NCI-H187 (cell line): Measurements from ENCODE around the gene RPL6.

Experiments used
- DNase-seq, 2 experiments: peaks; one replicate each; lab custom pipeline; 2025; lab: John Stamatoyannopoulos, UW

The RPL6 gene

DNA sequence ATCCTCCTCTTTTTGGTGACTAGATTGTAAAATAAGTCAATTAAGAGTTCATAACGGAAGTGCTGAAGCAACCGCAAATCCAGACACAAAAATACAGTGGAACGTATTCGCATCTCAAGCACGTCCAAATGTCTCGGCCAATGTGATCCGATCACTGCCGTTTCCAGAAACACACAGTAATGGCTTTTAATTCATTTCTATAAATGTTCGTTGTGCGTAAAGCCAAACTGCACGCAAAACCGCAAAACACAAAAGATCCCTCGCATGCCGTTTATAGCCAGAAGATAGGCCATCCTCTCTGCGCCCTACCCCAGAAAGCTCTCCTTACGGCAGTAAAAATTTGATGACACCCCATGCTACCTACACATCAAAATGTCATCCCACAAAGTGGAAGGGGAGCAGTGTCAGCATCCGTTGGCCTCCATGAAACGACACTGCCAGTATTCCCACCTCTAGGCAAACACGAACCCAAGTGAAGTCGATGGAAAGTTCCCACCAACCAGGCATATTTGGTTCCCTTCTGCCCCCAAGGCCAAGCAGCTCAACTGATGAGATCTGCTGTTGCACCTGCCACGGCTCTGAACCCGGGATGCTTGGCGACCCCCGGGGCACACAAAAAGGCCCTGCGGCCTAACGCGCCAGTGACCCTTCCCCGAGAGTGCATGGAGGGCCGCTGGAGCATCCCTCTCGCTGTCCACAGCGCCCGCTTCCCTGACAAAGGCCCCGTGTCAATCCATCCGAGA is 28.6 kb downstream of the RPL6 start:
- DNase-seq, result no peak

DNA sequence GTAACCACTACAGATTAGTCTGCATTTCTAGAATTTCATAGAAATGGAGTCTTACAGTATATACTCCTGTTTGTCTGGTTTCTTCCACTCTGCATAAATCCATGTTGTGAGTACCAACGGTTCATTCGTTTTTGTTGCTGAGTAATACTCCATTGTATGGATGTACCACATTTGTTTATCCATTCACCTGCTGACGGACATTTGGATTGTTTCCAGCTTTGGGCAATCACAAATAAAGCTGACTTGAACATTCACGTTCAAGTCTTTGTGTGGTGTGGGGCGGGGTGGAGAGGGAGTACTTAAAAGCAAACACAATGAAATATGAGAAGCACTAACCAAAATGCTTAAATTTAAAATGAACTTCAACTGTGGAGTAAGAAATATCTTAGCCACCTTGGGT is 34.3 kb downstream of the RPL6 start:
- DNase-seq, result peak in 1 of 2 experiments; percentile 9

DNA sequence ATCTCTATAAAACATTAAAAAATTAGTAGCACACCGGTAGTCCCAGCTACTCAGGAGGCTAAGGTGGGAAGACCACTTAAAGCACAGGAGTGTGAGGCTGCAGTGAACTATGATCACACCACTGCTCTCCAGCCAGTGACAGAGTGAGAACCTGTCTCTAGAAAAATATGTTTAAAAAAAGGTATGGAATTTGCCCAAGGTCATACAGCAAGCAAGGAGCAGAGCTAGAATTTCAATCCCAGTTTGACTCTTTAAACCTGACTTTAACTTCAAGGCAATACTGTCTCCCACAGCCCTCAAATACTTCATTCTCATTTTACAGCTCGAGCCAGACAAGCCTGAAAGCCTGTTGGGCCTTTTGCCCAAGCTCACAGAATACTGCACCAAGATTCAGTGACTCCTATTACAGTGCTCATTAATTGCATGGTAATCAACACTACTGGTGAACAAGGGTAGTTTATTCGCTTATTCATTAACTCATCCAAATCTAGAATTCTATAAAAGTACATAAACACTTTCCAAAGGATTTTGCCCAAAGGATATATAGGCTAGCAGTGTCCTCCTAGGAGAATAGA is 35.2 kb downstream of the RPL6 start:
- DNase-seq, result no peak

DNA sequence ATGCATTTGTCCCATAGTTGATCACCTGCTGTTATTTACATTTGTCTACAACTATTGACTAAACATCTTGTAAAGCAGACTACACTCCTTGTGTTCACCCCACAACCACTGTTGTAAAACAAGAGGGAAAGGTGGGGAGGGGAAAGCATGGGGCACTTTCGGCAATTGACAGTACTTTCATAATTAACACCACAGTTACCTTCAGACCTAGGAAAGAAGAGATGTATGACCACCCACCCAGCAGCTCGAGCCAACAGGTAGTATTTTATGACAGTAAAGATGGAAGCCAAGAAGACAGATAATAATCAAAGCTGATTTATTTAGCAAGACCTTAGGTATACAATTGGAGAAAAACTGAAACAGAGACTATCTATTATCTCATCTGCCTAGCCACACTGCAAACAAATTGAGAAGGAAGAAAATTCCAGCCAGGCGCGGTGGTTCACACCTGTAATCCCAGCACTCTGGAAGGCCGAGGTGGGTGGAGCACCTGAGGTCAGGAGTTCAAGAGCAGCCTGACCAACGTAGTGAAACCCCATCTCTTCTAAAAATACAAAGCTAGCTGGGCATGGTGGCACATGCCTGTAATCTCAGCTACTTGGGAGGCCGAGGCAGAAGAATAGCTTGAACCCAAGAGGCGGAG is 38.4 kb downstream of the RPL6 start:
- DNase-seq, result no peak

DNA sequence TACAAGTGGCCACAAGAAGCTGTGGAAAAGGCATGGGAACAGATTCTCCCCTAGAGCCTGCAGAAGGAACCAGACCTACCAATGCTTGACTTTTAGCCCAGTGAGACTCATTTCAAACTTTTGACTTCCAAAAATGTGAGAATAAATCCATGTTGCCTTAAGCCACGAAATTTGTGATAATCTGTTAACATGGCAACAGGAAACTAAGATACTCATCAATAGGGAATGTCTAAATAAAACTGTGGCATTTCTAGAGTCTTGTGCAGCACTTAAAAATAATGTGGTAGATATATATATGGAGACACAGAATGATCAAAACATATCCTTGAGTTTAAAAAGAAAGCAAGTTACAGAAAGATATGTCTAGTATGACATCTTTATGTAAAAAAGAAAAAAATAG is 39.2 kb downstream of the RPL6 start:
- DNase-seq, result no peak

DNA sequence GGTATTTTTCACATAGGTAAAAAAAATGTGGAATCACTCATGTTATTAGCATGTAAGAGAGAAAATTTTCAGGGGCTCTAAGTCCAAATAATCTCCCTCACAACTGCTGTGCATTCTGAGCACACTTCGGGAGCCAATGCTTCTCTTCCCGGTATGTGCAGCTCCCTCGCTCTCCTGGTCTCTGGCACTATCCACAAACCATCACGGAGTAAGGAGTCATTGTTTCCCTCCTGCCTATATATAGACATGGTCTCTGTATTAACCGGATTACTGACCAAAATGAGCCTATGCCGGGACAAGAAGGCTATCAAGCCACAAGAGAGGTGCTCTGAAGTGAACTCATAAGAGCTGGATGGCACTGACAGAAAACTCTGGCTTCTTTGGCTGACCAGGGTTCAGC is 40.5 kb downstream of the RPL6 start:
- no peak for DNase-seq

DNA sequence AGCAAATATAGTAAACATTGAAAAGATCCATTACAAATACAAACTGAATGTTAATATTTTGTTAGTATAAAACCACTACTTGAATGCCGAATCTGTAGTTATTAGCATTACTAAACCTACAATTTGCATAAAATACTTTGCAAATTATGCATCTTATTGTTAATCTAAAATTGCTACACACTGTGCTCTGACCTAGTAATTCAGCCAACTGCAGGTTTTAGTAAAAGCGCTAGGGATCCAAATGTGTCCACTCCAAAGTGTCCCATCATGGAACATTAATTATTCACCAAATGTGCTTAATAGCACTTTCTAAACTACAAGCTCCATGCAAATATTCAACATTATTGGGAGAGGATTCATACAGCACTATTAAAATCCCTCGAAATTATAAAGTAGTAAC is 41.4 kb downstream of the RPL6 start:
- no peak for DNase-seq

DNA sequence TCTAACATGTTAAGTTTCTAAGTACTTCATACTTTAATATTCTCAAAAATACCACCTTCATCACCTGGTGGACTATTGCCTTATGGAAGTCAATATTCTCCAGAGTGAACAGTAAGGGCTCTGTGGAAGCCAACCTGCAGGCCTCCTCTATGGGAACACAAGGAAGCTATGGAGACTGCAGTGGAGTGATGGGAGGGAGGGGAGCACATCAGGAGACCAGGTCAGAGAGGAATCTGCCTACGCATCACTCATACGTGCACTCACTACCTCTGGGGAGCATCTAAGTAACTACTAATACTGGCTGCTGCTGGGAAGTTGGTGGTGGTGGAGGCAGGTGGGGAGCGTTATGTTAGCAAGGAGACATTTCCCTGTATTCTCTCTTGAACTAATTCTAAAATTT is 47.1 kb downstream of the RPL6 start:
- DNase-seq, result no peak

DNA sequence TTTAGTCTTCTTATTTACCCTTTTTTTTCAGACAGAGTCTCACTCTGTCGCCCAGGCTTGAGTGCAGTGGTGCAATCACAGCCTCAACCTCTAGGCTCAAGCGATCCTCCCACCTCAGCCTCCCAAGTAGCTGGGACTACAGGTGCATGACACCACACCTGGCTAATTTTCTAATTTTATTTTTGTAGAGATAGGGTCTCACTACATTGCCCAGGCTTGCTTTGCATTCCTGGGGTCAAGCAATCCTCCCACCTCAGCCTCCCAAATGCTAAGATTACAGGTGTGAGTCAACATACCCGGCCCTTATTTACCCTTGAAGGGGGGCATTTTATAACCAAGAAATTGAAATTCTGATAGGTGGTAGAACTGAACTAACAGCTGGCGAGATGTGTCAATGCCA is 48.1 kb downstream of the RPL6 start:
- no peak for DNase-seq

DNA sequence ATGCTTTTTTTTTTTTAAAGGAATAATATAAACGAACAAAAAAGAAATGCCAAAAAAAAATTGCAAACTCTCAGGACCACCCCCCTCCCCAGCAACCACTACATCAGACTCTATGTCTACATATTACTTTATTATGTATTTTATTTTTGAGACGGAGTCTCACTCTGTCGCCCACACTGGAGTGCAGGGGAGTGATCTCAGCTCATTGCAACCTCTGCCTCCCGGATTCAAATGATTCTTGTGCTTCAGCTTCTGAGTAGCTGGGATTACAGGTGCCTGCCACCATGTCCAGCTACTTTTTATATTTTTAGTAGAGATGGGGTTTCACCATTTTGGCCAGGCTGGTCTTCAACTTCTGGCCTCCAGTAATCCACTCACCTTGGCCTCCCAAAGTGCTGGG is 50.1 kb downstream of the RPL6 start:
- DNase-seq, result no peak

DNA sequence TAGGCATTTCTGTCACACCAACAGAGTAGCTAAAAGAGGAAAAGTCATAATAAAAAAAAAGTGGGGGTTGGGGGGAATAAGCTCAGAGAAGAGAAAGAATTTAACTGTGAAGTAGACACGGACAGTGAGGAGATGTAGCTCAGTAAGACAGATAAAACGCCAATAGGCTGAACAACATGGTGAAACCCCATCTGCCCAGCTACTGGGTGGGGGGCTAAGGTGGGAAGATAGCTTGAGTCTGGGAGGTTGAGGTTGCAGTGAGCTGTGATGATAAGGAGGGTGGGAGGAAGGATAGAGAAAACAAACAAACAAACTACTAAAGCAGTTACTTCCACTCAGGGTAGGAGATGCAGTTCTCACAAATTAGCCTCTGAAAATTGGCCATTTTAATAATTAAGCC is 52.2 kb downstream of the RPL6 start:
- no peak for DNase-seq
